HG03520 (cell line): ENCODE results near the gene ZNF286A.
"Not testable (repeated sequence)": the region's sequence is repeated elsewhere in the genome, so short reads cannot be mapped to it uniquely, and the experiment has no call there.

Experiments
- ATAC-seq: cut with Tn5 transposase; IDR thresholded peaks from one replicate; pipeline ENCODE4 v1.9.1; 2021; ENCODE audit warnings: mild to moderate bottlenecking, moderate library complexity; ENCODE audit not compliant: unreplicated experiment

The ZNF286A gene

GRCh38 chr17:15699413-15699924 is at the start of gene ZNF286A:
TSS of gene ZNF286A (plus strand) at chr17:15699752. CDS start at chr17:15700330, 578 bp downstream.
- ATAC-seq, result peak; percentile 95

- no peak for ATAC-seq
Measured at GRCh38 chr17:15649861-15650421, 49.6 kb upstream of the ZNF286A start.

- no peak for ATAC-seq
Measured at GRCh38 chr17:15650741-15651582, 48.6 kb upstream of the ZNF286A start.

- ATAC-seq, result no peak
Measured at GRCh38 chr17:15651583-15652110, 47.9 kb upstream of the ZNF286A start.

GRCh38 chr17:15652960-15653359 is 46.6 kb upstream of the ZNF286A start:
- no peak for ATAC-seq

GRCh38 chr17:15654401-15654800 is 45.2 kb upstream of the ZNF286A start:
- not testable (repeated sequence) for ATAC-seq

- no peak for ATAC-seq
Measured at GRCh38 chr17:15654886-15655561, 44.5 kb upstream of the ZNF286A start.

GRCh38 chr17:15657868-15658267 is 41.7 kb upstream of the ZNF286A start:
- no peak for ATAC-seq

GRCh38 chr17:15658296-15658695 is 41.3 kb upstream of the ZNF286A start:
- no peak for ATAC-seq

GRCh38 chr17:15659236-15659635 is 40.3 kb upstream of the ZNF286A start:
- no peak for ATAC-seq

- ATAC-seq, result no peak
Measured at GRCh38 chr17:15659663-15660062, 39.9 kb upstream of the ZNF286A start.

- ATAC-seq, result no peak
Measured at GRCh38 chr17:15660077-15660476, 39.5 kb upstream of the ZNF286A start.

- no peak for ATAC-seq
Measured at GRCh38 chr17:15662681-15663080, 36.9 kb upstream of the ZNF286A start.

- ATAC-seq, result no peak
Measured at GRCh38 chr17:15663176-15663575, 36.4 kb upstream of the ZNF286A start.

GRCh38 chr17:15663691-15664090 is 35.9 kb upstream of the ZNF286A start:
- no peak for ATAC-seq

- ATAC-seq, result not testable (repeated sequence)
Measured at GRCh38 chr17:15669526-15669925, 30.0 kb upstream of the ZNF286A start.

GRCh38 chr17:15674640-15675039 is 24.9 kb upstream of the ZNF286A start:
- ATAC-seq, result not testable (repeated sequence)

GRCh38 chr17:15675991-15676390 is 23.6 kb upstream of the ZNF286A start:
- not testable (repeated sequence) for ATAC-seq

GRCh38 chr17:15683135-15683534 is 16.4 kb upstream of the ZNF286A start:
- ATAC-seq, result not testable (repeated sequence)

- peak; percentile 91 for ATAC-seq
Measured at GRCh38 chr17:15683824-15684478, 15.6 kb upstream of the ZNF286A start, which contains the start of gene TRIM16. TSS of gene TRIM16 (minus strand) at chr17:15684311. CDS start at chr17:15651609, 32,702 bp downstream.

- ATAC-seq, result not testable (repeated sequence)
Measured at GRCh38 chr17:15687494-15687893, 12.1 kb upstream of the ZNF286A start.
